ENCODE measurements around the gene GLIS1.

Gene GLIS1

GRCh38 chr1:53539226-53539625, 199.7 kb downstream of the GLIS1 start:
- no peak for TF ChIP-seq CTCF (IDR thresholded peaks at IDR 0.05; ENCODE audit: low read depth, low read length)
- no peak overlapping the region for H3K4me3 ChIP-seq (ENCODE audit: low read depth, low read length)

DNA sequence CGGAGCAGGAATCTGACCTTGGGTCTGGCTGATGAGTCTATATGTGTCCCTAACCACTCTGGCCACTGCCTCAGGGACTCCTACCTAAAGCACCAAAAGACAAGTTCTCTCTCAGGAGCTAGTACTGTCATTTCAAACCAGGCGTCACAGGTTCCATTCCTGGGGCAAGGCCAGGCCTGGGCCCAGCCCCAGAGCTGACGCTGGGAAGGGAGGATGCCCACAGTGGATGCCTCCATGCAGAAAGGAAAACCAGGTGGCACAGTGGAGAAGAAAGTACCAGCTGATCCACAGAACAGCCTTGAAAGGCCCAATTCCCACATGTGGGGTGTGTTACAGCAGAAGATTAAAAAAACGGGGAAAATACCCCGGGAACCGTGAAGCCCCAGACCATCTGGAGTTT, 202.4 kb downstream of the GLIS1 start:
- TF ChIP-seq CTCF (IDR thresholded peaks at IDR 0.05; ENCODE audit: low read depth, low read length) = no peak
- H3K4me3 ChIP-seq (ENCODE audit: low read depth, low read length) = no peak overlapping the region

GRCh38 chr1:53535846-53536245, 203.1 kb downstream of the GLIS1 start:
- H3K4me3 ChIP-seq (ENCODE audit: low read depth, low read length) = no peak overlapping the region
- TF ChIP-seq CTCF (IDR thresholded peaks at IDR 0.05; ENCODE audit: low read depth, low read length) = no peak

GRCh38 chr1:53535226-53535625, 203.7 kb downstream of the GLIS1 start:
- no peak overlapping the region for H3K4me3 ChIP-seq (ENCODE audit: low read depth, low read length)
- no peak for TF ChIP-seq CTCF (IDR thresholded peaks at IDR 0.05; ENCODE audit: low read depth, low read length)

GRCh38 chr1:53532912-53533311, 206.1 kb downstream of the GLIS1 start:
- TF ChIP-seq CTCF (IDR thresholded peaks at IDR 0.05; ENCODE audit: low read depth, low read length) = no peak
- H3K4me3 ChIP-seq (ENCODE audit: low read depth, low read length) = no peak overlapping the region

DNA sequence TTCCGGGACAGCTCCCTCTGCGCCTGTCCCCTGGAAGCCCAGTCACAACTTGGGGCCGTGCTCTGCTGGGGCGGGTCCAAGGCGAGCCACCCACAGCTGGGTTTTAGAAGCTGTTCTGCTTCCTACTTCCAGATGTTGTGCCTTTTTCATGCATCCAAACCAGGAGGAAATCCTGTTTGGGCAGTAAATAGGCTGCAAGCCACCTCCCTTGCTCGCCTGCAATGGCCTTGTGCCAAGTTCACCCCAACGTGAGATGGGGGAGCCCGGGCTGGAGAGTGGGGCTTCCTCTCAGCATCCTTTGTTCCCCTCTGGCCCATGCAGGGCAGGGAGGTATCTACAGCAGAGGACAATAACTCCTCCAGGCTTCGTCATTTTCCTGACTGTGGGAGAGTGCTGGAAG, 206.6 kb downstream of the GLIS1 start:
- TF ChIP-seq CTCF (IDR thresholded peaks at IDR 0.05; ENCODE audit: low read depth, low read length) = no peak

DNA sequence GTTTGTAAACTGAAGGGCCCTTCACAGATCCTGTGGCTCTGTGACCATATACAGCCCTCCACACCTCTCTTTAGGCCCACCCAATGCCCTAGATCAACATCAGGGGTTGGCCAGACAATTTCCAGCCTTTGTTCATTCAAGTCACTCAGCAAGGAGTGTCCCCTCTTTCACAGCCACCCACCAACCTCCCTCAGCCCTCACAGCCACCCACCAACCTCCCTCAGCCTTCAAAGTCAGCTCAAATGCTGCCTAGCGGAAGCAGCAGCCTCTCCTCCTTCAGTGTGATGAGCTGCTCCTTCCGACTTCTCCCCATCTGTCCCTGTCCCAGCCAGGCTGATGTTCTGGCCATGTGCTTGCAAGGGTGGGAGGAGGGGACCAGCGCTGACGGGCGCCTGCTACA, 208.4 kb downstream of the GLIS1 start:
- no peak overlapping the region for H3K4me3 ChIP-seq (ENCODE audit: low read depth, low read length)
- no peak for TF ChIP-seq CTCF (IDR thresholded peaks at IDR 0.05; ENCODE audit: low read depth, low read length)

More for the DNA sequence above, 206.6 kb downstream of the GLIS1 start:
- H3K4me3 ChIP-seq (ENCODE audit: low read depth, low read length) = no peak overlapping the region

All from WI38 (cell line).